A673 (cell line): ENCODE measurements around the gene IL1R1. TPM values are rescaled to one million over a fixed set of nuclear protein-coding genes. Genes with fewer than 3 reads are reported as not detected.

Experiments used
- BruUV-seq: library from RNA; stranded (reverse); fragments of 400-500 nt; replicated peaks from 2 replicates; lab custom pipeline; 2021; lab: Mats Ljungman, UMichigan
- CTCF ChIA-PET: fragments of 300-600 bp; sonication (Branson Sonifier 250); formaldehyde crosslinking; loops from one replicate; lab custom pipeline; 2022; ENCODE audit warnings: antibody characterized with exemption; lab: Charles Lee
- POLR2A ChIA-PET: fragments of 300-600 bp; sonication (Branson Sonifier 250); formaldehyde crosslinking; loops from one replicate; lab custom pipeline; 2022; ENCODE audit warnings: antibody characterized with exemption; ENCODE audit not compliant: low non-redundant PET; lab: Charles Lee
- DNase-seq: peaks from one replicate; pipeline ENCODE4 v3.0.0-alpha.2; 2015; ENCODE audit warnings: low spot score
- H3K27ac ChIP-seq: fragments of 200-600 bp; sonication (generic); 2 replicates; pipeline ENCODE4 v1.5.1; 2016; ENCODE audit warnings: mixed run types, low read depth, mild to moderate bottlenecking, mixed read lengths, antibody characterized with exemption, low read length; ENCODE audit not compliant: poor library complexity, severe bottlenecking
- H3K27me3 ChIP-seq: fragments of 200-600 bp; sonication (generic); replicated peaks from 2 replicates; pipeline ENCODE4 v1.6.1; 2017; ENCODE audit warnings: mixed run types, low read depth, mild to moderate bottlenecking, mixed read lengths, antibody characterized with exemption, low read length; ENCODE audit not compliant: insufficient read depth, poor library complexity
- H3K36me3 ChIP-seq: fragments of 200-600 bp; sonication (generic); 2 replicates; pipeline ENCODE4 v1.6.1; 2016; ENCODE audit warnings: mixed run types, mild to moderate bottlenecking, mixed read lengths, antibody characterized with exemption, low read length; ENCODE audit not compliant: insufficient read depth, poor library complexity, severe bottlenecking
- H3K4me1 ChIP-seq: fragments of 200-600 bp; sonication (generic); 2 replicates; pipeline ENCODE4 v1.6.1; 2017; ENCODE audit warnings: mixed run types, mild to moderate bottlenecking, mixed read lengths, antibody characterized with exemption, low read length; ENCODE audit not compliant: insufficient read depth, poor library complexity, severe bottlenecking
- H3K4me3 ChIP-seq: fragments of 200-600 bp; sonication (generic); 2 replicates; pipeline ENCODE4 v1.5.1; 2016; ENCODE audit warnings: low read depth, mixed run types, mild to moderate bottlenecking, mixed read lengths, low read length; ENCODE audit not compliant: poor library complexity, severe bottlenecking
- H3K9me3 ChIP-seq: fragments of 200-600 bp; sonication (generic); 2 replicates; pipeline ENCODE4 v1.6.1; 2016; ENCODE audit warnings: mixed run types, low read depth, mild to moderate bottlenecking, mixed read lengths, antibody characterized with exemption, low read length; ENCODE audit not compliant: poor library complexity, severe bottlenecking
- CTCF ChIP-seq: fragments of 300-800, 200-600 bp; sonication (generic); conservative IDR thresholded peaks from 2 replicates; pipeline ENCODE4 v1.5.1; 2017; ENCODE audit warnings: low read depth, mild to moderate bottlenecking, antibody characterized with exemption, low read length, moderate library complexity, mixed read lengths
- EZH2 ChIP-seq: fragments of 200-600 bp; sonication (generic); IDR thresholded peaks from 2 replicates; pipeline ENCODE4 v1.6.1; 2017; ENCODE audit warnings: borderline replicate concordance, low read depth, mild to moderate bottlenecking, mixed read lengths, antibody characterized with exemption, low read length; ENCODE audit not compliant: poor library complexity, severe bottlenecking
- intact Hi-C: fragments of 100-400 bp; cut with micrococcal nuclease; formaldehyde crosslinking; loops from one replicate; pipeline ENCODE4 v1.10.0; 2022; ENCODE audit not compliant: unreplicated experiment
- total RNA-seq: library from RNA; stranded (reverse); gene quantifications from 2 replicates; pipeline ENCODE4 v1.2.3, GENCODE V29; 2021

The IL1R1 gene
- total RNA-seq, 1 experiment from 2014 or later: 0.45 TPM

- no TSS peak for BruUV-seq
- H3K36me3 ChIP-seq: no peaks in the 10 kb centered on the region
- no peak for TF ChIP-seq EZH2
- TF ChIP-seq CTCF: no peak
- POLR2A ChIA-PET: no interaction called here
- no peak overlapping the region for H3K27ac ChIP-seq
- H3K27me3 ChIP-seq: peaks cover 40% of the 10 kb centered on the region
- no peaks in the 10 kb centered on the region for H3K4me1 ChIP-seq
- intact Hi-C loops: no loop called here
- CTCF ChIA-PET: no interaction called here
- H3K4me3 ChIP-seq: no peak overlapping the region
- H3K9me3 ChIP-seq: no peaks in the 10 kb centered on the region
- no peak for DNase-seq
These were observed 35.4 kb downstream of the IL1R1 start for GRCh38 chr2:102177814-102178478.

GRCh38 chr2:102179061-102179460 is 36.5 kb downstream of the IL1R1 start:
- Histone ChIP-seq H3K36me3 (no peaks in the 10 kb centered on the region), H3K4me1 (no peaks in the 10 kb centered on the region), H3K27ac (no peak overlapping the region), H3K27me3 (peaks cover 48% of the 10 kb centered on the region), H3K4me3 (no peak overlapping the region), H3K9me3 (no peaks in the 10 kb centered on the region)
- BruUV-seq: no TSS peak
- TF ChIP-seq CTCF: no peak
- TF ChIP-seq EZH2: no peak
- intact Hi-C loops: no loop called here
- DNase-seq: no peak
- ChIA-PET POLR2A (no interaction called here), CTCF (no interaction called here)

GRCh38 chr2:102179788-102180686 is 37.5 kb downstream of the IL1R1 start:
- Histone ChIP-seq H3K36me3 (no peaks in the 10 kb centered on the region), H3K4me3 (no peak overlapping the region), H3K4me1 (no peaks in the 10 kb centered on the region), H3K27ac (no peak overlapping the region), H3K9me3 (no peaks in the 10 kb centered on the region), H3K27me3 (peaks cover 52% of the 10 kb centered on the region)
- ChIA-PET CTCF (no interaction called here), POLR2A (no interaction called here)
- DNase-seq: no peak
- no TSS peak for BruUV-seq
- intact Hi-C loops: no loop called here
- TF ChIP-seq EZH2: no peak
- TF ChIP-seq CTCF: no peak
